ENCODE results near the gene USP31. TPM values are rescaled to one million over a fixed set of nuclear protein-coding genes. Genes with fewer than 3 reads are reported as not detected.

The USP31 gene
- total and polyA plus RNA-seq, 2 of the 13 experiments (the other 11 are each of a cell fraction or from before 2014, with no cell fraction given) = 22.5 to 23.3 TPM

DNA sequence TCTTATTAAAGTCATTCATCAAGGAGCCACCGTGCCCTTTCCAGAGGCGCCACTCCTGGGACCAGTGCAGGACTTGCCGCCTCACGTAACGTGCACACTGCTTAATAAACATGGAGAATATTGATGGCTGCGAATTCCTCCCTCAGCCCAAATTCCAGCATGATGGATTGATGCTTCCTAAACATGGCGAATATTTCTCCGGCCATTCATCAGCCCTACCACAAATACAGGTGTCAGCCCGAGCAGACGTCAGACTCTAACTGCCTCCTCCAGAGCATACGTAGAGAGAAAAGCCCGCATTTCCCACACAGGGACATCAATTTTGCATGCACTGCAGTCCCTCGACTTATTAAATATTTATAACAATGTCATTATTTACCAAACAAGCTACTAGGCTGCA, 97.0 kb downstream of the USP31 start:
- Histone ChIP-seq H3K4me2 (ENCODE audit: low read depth, low read length) (no peak overlapping the region), H3K4me1 (ENCODE audit: insufficient read depth, low read length) (no peaks in the 10 kb centered on the region), H3K27ac (ENCODE audit: extremely low read length, insufficient read depth, low read length) (no peak overlapping the region), H2AFZ (ENCODE audit: low read length) (no peak overlapping the region), H3K36me3 (replicated peaks in 1 of 2; ENCODE audit: control insufficient read depth in 1 of 2, insufficient read depth in 2 of 2, low read length in 2 of 2) (no peaks in the 10 kb centered on the region), H3K9ac (ENCODE audit: insufficient read depth, low read depth, low read length) (no peak overlapping the region), H3K4me3 (replicated peaks in 1 of 3; ENCODE audit: insufficient read depth in 1 of 3, low read depth in 2 of 3, low read length in 3 of 3) (no peak overlapping the region), H3K9me3 (ENCODE audit: low read length) (no peaks in the 10 kb centered on the region), H4K20me1 (ENCODE audit: insufficient read depth, low read length) (no peaks in the 10 kb centered on the region), H3K27me3 (ENCODE audit: control insufficient read depth in 1 of 2, insufficient read depth in 2 of 2, low read length in 2 of 2) (peaks cover 0 to 21% of the 10 kb centered on the region in 2 experiments; a peak in 3 of 5 replicates), H3K79me2 (ENCODE audit: insufficient read depth, low read length) (no peaks in the 10 kb centered on the region)
- DNase-seq (ENCODE audit: low spot score) (no peak), ATAC-seq (no peak), FAIRE-seq (no peak)
- WGBS (ENCODE audit: low lambda C conversion rate) = 56% methylated on average over 13 of the region's 13 CpGs
- BruUV-seq (replicated peaks) = no TSS peak
- intact Hi-C loops (cut with micrococcal nuclease; ENCODE audit: unreplicated experiment) = no loop called here
- ChIA-PET POLR2A (no interaction called here), CTCF (ENCODE audit: low intra/inter-chr PET ratio, low total read pairs) (no interaction called here)
- TF ChIP-seq RELA (CRISPR knock-in tag; IDR thresholded peaks at IDR 0.05) (no peak), CCDC6 (CRISPR knock-in tag; IDR thresholded peaks at IDR 0.05) (no peak), ZSCAN30 (CRISPR knock-in tag; IDR thresholded peaks at IDR 0.05) (no peak), ELF1 (CRISPR knock-in tag; IDR thresholded peaks at IDR 0.05) (no peak), RFXAP (CRISPR knock-in tag; IDR thresholded peaks at IDR 0.05; ENCODE audit: borderline replicate concordance) (no peak), ZNF891 (CRISPR knock-in tag; IDR thresholded peaks at IDR 0.05) (no peak), ZNF234 (CRISPR knock-in tag; conservative IDR thresholded peaks at IDR 0.05) (no peak)
- TF ChIP-seq, protein P1, sequence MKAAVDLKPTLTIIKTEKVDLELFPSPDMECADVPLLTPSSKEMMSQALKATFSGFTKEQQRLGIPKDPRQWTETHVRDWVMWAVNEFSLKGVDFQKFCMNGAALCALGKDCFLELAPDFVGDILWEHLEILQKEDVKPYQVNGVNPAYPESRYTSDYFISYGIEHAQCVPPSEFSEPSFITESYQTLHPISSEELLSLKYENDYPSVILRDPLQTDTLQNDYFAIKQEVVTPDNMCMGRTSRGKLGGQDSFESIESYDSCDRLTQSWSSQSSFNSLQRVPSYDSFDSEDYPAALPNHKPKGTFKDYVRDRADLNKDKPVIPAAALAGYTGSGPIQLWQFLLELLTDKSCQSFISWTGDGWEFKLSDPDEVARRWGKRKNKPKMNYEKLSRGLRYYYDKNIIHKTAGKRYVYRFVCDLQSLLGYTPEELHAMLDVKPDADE (CRISPR knock-in tag; IDR thresholded peaks at IDR 0.05) = no peak
- TF ChIP-seq, protein P2, sequence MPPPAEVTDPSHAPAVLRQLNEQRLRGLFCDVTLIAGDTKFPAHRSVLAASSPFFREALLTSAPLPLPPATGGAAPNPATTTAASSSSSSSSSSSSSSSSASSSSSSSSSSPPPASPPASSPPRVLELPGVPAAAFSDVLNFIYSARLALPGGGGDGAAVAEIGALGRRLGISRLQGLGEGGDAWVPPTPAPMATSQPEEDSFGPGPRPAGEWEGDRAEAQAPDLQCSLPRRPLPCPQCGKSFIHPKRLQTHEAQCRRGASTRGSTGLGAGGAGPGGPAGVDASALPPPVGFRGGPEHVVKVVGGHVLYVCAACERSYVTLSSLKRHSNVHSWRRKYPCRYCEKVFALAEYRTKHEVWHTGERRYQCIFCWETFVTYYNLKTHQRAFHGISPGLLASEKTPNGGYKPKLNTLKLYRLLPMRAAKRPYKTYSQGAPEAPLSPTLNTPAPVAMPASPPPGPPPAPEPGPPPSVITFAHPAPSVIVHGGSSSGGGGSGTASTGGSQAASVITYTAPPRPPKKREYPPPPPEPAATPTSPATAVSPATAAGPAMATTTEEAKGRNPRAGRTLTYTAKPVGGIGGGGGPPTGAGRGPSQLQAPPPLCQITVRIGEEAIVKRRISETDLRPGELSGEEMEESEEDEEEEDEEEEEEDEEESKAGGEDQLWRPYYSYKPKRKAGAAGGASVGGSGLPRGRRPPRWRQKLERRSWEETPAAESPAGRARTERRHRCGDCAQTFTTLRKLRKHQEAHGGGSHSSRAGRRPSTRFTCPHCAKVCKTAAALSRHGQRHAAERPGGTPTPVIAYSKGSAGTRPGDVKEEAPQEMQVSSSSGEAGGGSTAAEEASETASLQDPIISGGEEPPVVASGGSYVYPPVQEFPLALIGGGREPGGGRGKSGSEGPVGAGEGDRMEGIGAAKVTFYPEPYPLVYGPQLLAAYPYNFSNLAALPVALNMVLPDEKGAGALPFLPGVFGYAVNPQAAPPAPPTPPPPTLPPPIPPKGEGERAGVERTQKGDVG (CRISPR knock-in tag; IDR thresholded peaks at IDR 0.05; ENCODE audit: borderline replicate concordance) = no peak
- in situ Hi-C loops (cut with HindIII; ENCODE audit: extremely low pct_ligation_motif_present, low pct_unique_long_range_greater_than_20kb) = no loop called here

All from HepG2 (cell line).